Stimulated activated naive CD8-positive, alpha-beta T cell treated with anti-CD3 and anti-CD28 coated beads, Interleukin-15, amount 100 ng/mL, for 72 hours (primary cell): Measurements from ENCODE around the gene CACNA1S.

ENCODE experiments used
- ATAC-seq: fragments of 150-1000 bp; cut with Tn5 transposase; 2 replicates; pipeline ENCODE4 v1.10.0; 2021; ENCODE audit warnings: mild to moderate bottlenecking, moderate library complexity
- DNase-seq, 2 donors: peaks; one replicate each; pipeline ENCODE4 v3.0.0; 2021 to 2022
- H3K27ac Mint-ChIP-seq, 2 donors: one replicate each; pipeline ENCODE4 v1.8.0; 2022; ENCODE audit warnings: mild to moderate bottlenecking in 2 of 2, mixed read lengths in 2 of 2, moderate library complexity in 2 of 2
- H3K27me3 Mint-ChIP-seq: one replicate; pipeline ENCODE4 v1.8.0; 2022; ENCODE audit warnings: mixed read lengths
- H3K4me1 Mint-ChIP-seq: one replicate; pipeline ENCODE4 v1.8.0; 2022; ENCODE audit warnings: mild to moderate bottlenecking, mixed read lengths
- H3K4me3 Mint-ChIP-seq, 2 donors: one replicate each; pipeline ENCODE4 v1.8.0; 2022; ENCODE audit warnings: mild to moderate bottlenecking in 2 of 2, mixed read lengths in 2 of 2, moderate library complexity in 1 of 2
- H3K9me3 Mint-ChIP-seq, 2 donors: one replicate each; pipeline ENCODE4 v1.8.0; 2022; ENCODE audit warnings: mixed read lengths in 2 of 2

CACNA1S gene

GRCh38 chr1:201112173-201112731, at the start of gene CACNA1S:
Gene CACNA1S (minus strand): TSS chr1:201112426. CDS start chr1:201112339, 87 bp downstream.
- Mint-ChIP-seq H3K4me1 (peaks cover 9% of the 10 kb centered on the region), H3K9me3 (no peaks in the 10 kb centered on the region), H3K27me3 (peaks cover 7% of the 10 kb centered on the region), H3K4me3 (peak within 1 kb of the TSS in 1 of 2 donors; percentile 20), H3K27ac (peak within 1 kb of the TSS; percentile 10 to 73)
- DNase-seq (no peak), ATAC-seq (no peak)

GRCh38 chr1:201157949-201158348, 45.7 kb upstream of the CACNA1S start:
- Mint-ChIP-seq H3K4me3 (no peak overlapping the region), H3K9me3 (no peaks in the 10 kb centered on the region), H3K27ac (no peak overlapping the region), H3K27me3 (peaks cover 32% of the 10 kb centered on the region), H3K4me1 (peaks cover 15% of the 10 kb centered on the region)
- ATAC-seq: no peak
- no peak for DNase-seq

- ATAC-seq: no peak
- no peak overlapping the region for H3K4me3 Mint-ChIP-seq
- no peak overlapping the region for H3K27ac Mint-ChIP-seq
- no peak for DNase-seq
- no peaks in the 10 kb centered on the region for H3K9me3 Mint-ChIP-seq
- H3K4me1 Mint-ChIP-seq: peaks cover 21% of the 10 kb centered on the region
- H3K27me3 Mint-ChIP-seq: peaks cover 32% of the 10 kb centered on the region
Observed at GRCh38 chr1:201156819-201157218, 44.6 kb upstream of the CACNA1S start.

GRCh38 chr1:201156346-201156745, 44.1 kb upstream of the CACNA1S start:
- ATAC-seq (no peak), DNase-seq (no peak)
- Mint-ChIP-seq H3K27ac (no peak overlapping the region), H3K4me1 (peaks cover 21% of the 10 kb centered on the region), H3K9me3 (no peaks in the 10 kb centered on the region), H3K4me3 (no peak overlapping the region), H3K27me3 (peaks cover 32% of the 10 kb centered on the region)

GRCh38 chr1:201155354-201155753, 43.1 kb upstream of the CACNA1S start:
- no peak overlapping the region for H3K27ac Mint-ChIP-seq
- peaks cover 32% of the 10 kb centered on the region for H3K27me3 Mint-ChIP-seq
- H3K4me3 Mint-ChIP-seq: no peak overlapping the region
- no peaks in the 10 kb centered on the region for H3K9me3 Mint-ChIP-seq
- H3K4me1 Mint-ChIP-seq: peaks cover 21% of the 10 kb centered on the region
- DNase-seq (no peak), ATAC-seq (no peak)

GRCh38 chr1:201154389-201155165, 42.4 kb upstream of the CACNA1S start, which contains the start of gene TMEM9:
Gene TMEM9 (minus strand): TSS chr1:201154474. CDS start chr1:201153923, 551 bp downstream.
- peak; percentile 96 for ATAC-seq
- Mint-ChIP-seq H3K27ac (peak within 1 kb of the TSS; percentile 87 to 88), H3K9me3 (no peaks in the 10 kb centered on the region), H3K27me3 (peaks cover 32% of the 10 kb centered on the region), H3K4me1 (peaks cover 21% of the 10 kb centered on the region), H3K4me3 (peak within 1 kb of the TSS; percentile 80 to 88)
- DNase-seq: peak; percentile 97 to 98

- Mint-ChIP-seq H3K4me3 (peak overlapping the region; percentile 80 to 88), H3K9me3 (no peaks in the 10 kb centered on the region), H3K27ac (peak overlapping the region; percentile 87 to 88), H3K27me3 (peaks cover 27% of the 10 kb centered on the region), H3K4me1 (peaks cover 21% of the 10 kb centered on the region)
- DNase-seq (no peak), ATAC-seq (peak; percentile 86)
Observed at GRCh38 chr1:201153474-201154388, 41.5 kb upstream of the CACNA1S start.

- peak in 1 of 2 donors; percentile 7 for DNase-seq
Observed at GRCh38 chr1:201149400-201149799, 37.2 kb upstream of the CACNA1S start.

GRCh38 chr1:201147396-201148015, 35.3 kb upstream of the CACNA1S start:
- Mint-ChIP-seq H3K27ac (peak overlapping the region; percentile 3 to 14), H3K4me1 (peaks cover 2% of the 10 kb centered on the region), H3K27me3 (no peaks in the 10 kb centered on the region), H3K9me3 (no peaks in the 10 kb centered on the region), H3K4me3 (no peak overlapping the region)
- ATAC-seq (no peak), DNase-seq (no peak)

More at GRCh38 chr1:201149400-201149799, 37.2 kb upstream of the CACNA1S start:
- peaks cover 15% of the 10 kb centered on the region for H3K4me1 Mint-ChIP-seq
- no peak overlapping the region for H3K4me3 Mint-ChIP-seq
- no peaks in the 10 kb centered on the region for H3K9me3 Mint-ChIP-seq
- no peaks in the 10 kb centered on the region for H3K27me3 Mint-ChIP-seq
- ATAC-seq: peak; percentile 19
- peak overlapping the region in 1 of 2 donors; percentile 27 for H3K27ac Mint-ChIP-seq

- no peaks in the 10 kb centered on the region for H3K9me3 Mint-ChIP-seq
- no peak overlapping the region for H3K4me3 Mint-ChIP-seq
- ATAC-seq (no peak), DNase-seq (no peak)
- H3K4me1 Mint-ChIP-seq: no peaks in the 10 kb centered on the region
- peak overlapping the region in 1 of 2 donors; percentile 59 for H3K27ac Mint-ChIP-seq
- H3K27me3 Mint-ChIP-seq: no peaks in the 10 kb centered on the region
Observed at GRCh38 chr1:201146626-201147390, 34.6 kb upstream of the CACNA1S start.

GRCh38 chr1:201145816-201146215, 33.6 kb upstream of the CACNA1S start:
- ATAC-seq (no peak), DNase-seq (no peak)
- H3K9me3 Mint-ChIP-seq: no peaks in the 10 kb centered on the region
- no peaks in the 10 kb centered on the region for H3K4me1 Mint-ChIP-seq
- no peak overlapping the region for H3K4me3 Mint-ChIP-seq
- H3K27ac Mint-ChIP-seq: peak overlapping the region in 1 of 2 donors; percentile 30
- no peaks in the 10 kb centered on the region for H3K27me3 Mint-ChIP-seq

GRCh38 chr1:201145132-201145531, 32.9 kb upstream of the CACNA1S start:
- DNase-seq: no peak

GRCh38 chr1:201144701-201145100, 32.5 kb upstream of the CACNA1S start:
- H3K4me1 Mint-ChIP-seq: no peaks in the 10 kb centered on the region
- no peaks in the 10 kb centered on the region for H3K9me3 Mint-ChIP-seq
- no peak for ATAC-seq
- peak overlapping the region in 1 of 2 donors; percentile 77 for H3K27ac Mint-ChIP-seq
- H3K4me3 Mint-ChIP-seq: no peak overlapping the region
- no peak for DNase-seq
- H3K27me3 Mint-ChIP-seq: no peaks in the 10 kb centered on the region

More at GRCh38 chr1:201145132-201145531, 32.9 kb upstream of the CACNA1S start:
- ATAC-seq: no peak
- Mint-ChIP-seq H3K27ac (peak overlapping the region in 1 of 2 donors; percentile 77), H3K4me1 (no peaks in the 10 kb centered on the region), H3K27me3 (no peaks in the 10 kb centered on the region), H3K4me3 (no peak overlapping the region), H3K9me3 (no peaks in the 10 kb centered on the region)
